NCI-H69 (cell line): ENCODE results near the gene CASP10.
A peak's percentile ranks its signal among the peaks of the same experiment; 100 is the strongest.
"Not testable (repeated sequence)": the region's sequence is repeated elsewhere in the genome, so short reads cannot be mapped to it uniquely, and the experiment has no call there.

Experiments
- DNase-seq: peaks from one replicate; lab custom pipeline; 2025; lab: John Stamatoyannopoulos, UW

Gene CASP10, protein sequence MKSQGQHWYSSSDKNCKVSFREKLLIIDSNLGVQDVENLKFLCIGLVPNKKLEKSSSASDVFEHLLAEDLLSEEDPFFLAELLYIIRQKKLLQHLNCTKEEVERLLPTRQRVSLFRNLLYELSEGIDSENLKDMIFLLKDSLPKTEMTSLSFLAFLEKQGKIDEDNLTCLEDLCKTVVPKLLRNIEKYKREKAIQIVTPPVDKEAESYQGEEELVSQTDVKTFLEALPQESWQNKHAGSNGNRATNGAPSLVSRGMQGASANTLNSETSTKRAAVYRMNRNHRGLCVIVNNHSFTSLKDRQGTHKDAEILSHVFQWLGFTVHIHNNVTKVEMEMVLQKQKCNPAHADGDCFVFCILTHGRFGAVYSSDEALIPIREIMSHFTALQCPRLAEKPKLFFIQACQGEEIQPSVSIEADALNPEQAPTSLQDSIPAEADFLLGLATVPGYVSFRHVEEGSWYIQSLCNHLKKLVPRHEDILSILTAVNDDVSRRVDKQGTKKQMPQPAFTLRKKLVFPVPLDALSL

GRCh38 chr2:201182650-201183364 is at the start of gene CASP10:
Gene CASP10 (plus strand): TSS chr2:201183141. CDS start chr2:201185778, 2,637 bp downstream.
- peak; percentile 9 for DNase-seq

GRCh38 chr2:201135386-201135785 is 47.6 kb upstream of the CASP10 start:
- DNase-seq = no peak

DNA sequence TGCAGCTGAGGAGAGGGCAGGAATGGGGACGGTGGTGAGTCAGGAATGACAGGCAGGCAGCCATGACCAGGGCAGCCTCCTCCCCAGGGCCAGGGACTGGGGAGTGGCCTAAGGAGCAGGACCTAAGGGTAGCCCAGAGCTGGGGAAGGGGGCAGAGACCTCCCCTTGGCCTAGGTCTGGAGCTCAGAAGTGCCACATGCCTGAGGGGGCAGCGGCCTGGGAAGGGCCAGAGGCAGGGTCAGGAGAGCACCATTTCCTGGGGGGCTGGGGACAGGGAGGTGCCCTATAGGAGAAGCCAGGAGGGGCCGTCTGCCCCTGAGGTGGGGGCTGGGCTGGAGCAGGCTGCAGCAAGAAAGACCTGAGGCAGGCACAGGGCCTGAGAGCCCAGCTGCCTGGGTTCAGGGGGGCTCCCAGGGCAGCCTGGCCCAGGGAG is 46.0 kb upstream of the CASP10 start:
- no peak for DNase-seq

GRCh38 chr2:201137505-201138400 is 45.2 kb upstream of the CASP10 start:
- no peak for DNase-seq

- no peak for DNase-seq
Measured at GRCh38 chr2:201138401-201138970, 44.5 kb upstream of the CASP10 start.

GRCh38 chr2:201138986-201139781 is 43.8 kb upstream of the CASP10 start:
- not testable (repeated sequence) for DNase-seq

DNA sequence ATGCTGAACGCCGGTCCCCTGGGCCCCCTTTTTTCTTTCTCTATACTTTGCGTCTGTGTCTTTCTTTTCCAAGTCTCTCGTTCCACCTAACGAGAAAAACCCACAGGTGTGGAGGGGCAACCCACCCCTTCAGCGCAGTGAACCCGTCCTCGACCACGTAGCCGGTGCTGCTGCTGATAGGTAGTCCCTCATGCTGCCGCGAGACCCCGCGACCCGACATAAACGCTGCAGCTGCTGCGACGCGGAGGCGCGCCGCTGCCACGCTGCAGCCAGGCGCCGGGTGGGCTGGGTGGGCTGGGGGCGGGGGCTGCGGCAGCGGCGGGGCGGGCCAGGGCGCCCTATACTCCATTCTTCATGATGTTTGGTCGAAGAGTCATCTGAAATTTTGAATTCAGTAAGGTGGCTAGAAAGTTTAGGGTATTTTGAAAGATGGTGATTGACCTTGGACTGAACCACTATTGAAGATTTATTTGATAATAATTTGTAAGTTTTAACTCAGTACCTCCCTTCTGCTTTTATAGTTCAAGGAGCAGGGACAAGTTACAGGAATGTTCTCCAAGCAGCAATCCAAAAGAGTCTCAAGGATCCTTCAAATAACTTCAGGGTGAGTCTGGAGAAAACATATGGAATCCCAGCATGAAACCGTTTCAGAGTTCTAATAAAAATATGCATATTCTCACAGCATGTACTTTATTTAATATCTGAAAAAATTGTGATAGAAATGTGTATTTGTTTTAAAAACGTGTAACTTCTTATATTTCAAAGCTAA is 42.9 kb upstream of the CASP10 start:
- DNase-seq = no peak

DNA sequence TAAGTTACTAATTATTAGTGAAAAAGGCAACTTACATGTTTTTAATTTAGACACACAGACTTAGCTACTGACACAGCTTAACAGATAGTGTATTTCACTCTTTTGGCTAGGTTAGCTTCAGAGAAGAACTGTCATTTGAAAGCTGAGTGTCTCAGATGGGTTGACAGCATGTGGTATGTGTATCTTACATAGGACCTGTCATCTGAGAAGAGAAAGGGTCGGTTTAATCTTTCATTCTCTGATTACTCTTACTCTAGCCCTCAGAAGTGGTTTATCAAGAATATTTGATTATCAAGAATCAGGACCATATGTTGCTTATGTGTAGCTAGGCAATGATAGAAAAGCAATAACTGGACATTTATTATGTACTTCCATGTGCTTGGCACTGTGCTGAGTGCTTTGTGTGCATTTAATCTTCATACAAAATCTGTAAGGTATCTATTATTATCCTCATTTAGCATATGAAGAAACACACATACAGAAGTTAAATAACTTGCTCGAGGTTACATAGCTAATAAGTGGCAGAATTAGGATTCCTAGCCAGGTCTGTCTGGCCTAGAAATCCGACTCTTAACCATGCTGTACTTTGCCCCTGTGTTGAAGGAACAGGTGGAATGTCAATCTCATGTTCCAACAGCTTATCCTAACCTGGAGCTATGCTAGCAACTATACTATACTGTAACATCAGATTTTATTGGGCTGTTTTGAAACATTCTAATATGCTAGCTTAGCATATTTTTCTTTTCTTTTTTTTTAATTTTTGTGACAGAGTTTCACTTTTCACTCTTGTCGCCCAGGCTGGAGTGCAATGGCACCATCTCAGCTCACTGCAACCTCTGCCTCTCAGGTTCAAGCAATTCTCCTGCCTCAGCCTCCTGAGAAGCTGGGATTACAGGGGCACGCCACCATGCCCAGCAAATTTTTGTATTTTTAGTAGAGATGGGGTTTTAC is 38.6 kb upstream of the CASP10 start:
- no peak for DNase-seq

GRCh38 chr2:201148434-201148990 is 34.4 kb upstream of the CASP10 start:
- peak; percentile 4 for DNase-seq

DNA sequence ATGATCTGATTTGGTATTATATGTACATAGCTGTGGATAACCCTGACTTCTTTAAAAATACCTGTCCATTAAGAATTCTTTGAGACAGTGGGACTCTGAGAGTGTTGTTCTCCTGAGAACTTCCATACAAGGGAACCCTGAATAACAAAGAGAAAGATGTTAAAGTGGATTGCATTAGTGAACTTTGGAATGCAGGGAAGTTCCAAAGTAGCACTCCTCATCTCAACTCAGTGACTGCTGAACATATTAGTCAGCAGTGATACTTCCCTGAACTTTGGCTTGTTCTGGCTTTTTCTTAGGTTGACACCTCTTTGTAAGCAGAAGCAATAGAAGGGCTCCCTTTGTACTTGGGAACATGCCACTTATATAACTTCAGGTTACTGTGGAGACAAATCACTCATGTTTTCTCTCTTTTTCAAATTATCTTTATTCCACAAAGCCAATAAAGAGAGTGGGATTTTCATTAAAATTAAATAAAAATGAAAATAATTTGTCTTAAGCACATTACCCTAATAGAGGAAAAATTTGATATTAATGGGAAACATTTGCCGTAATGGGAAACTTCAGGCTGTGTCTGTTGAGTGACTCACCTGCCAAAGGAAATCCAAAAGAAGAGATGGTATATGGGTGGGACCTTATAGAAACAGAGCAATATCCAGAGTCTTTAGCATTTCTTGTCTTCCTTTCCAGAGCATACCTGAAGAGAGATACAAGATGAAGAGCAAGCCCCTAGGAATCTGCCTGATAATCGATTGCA is 33.7 kb upstream of the CASP10 start:
- DNase-seq = no peak

GRCh38 chr2:201149821-201150165 is 33.1 kb upstream of the CASP10 start:
- DNase-seq = not testable (repeated sequence)

DNA sequence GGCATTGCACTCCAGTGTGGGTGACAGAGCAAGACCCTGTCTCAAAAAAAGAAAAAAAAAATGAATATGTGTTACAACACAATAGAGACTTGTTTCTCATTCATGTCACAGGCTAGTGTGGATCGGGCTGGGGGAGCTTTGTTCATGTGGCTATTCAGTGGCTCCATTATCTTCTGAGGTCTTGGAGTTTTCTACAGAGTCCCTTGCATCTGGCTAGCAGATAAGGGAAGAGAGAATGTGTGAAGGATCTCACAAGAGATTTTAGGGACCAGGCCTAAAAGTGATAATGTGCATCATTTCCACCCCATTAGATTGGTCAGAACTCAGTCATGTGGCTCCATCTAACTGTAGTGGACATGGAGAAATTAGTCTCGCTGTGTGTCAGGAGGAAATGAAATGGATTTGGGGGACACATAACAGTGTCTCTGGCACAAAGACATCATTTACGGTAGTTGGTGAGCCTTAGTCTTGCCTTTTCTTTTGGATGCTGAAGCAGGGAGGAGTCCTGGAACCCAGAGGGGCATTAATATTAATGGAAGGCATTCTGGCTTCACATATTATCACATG is 32.4 kb upstream of the CASP10 start:
- no peak for DNase-seq

- no peak for DNase-seq
Measured at GRCh38 chr2:201151127-201151981, 31.6 kb upstream of the CASP10 start.

- no peak for DNase-seq
Measured at GRCh38 chr2:201152517-201152916, 30.4 kb upstream of the CASP10 start.

GRCh38 chr2:201152999-201153815 is 29.7 kb upstream of the CASP10 start:
- DNase-seq = peak; percentile 37
